Activated T-cell treated with anti-CD3 and anti-CD28 coated beads for 1 hour (primary cell): Measurements from ENCODE around the gene NHSL2.

Experiments
- DNase-seq: peaks from one replicate; pipeline ENCODE4 v3.0.0-alpha.2; 2020; ENCODE audit warnings: low read depth

Gene NHSL2

DNA sequence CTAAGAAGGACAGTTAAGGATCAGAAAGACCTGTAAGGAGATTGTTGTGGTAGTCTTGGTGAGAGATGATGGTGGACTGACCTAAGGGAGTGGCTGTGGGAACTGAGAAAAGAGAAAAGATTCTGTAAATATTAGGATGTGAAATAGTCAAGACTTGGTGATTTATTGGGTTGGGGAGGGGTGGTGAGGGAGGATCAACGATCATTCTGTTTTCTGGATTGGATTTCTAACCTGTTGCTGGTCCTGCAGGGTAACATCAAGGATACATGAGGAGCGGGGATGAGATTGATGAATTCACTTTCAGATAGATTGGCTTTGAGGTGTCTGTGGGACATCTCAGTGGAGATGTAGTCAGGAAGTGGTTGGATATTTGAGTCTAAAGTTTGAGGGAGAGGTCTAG, 272.3 kb downstream of the NHSL2 start:
- DNase-seq = no peak

DNA sequence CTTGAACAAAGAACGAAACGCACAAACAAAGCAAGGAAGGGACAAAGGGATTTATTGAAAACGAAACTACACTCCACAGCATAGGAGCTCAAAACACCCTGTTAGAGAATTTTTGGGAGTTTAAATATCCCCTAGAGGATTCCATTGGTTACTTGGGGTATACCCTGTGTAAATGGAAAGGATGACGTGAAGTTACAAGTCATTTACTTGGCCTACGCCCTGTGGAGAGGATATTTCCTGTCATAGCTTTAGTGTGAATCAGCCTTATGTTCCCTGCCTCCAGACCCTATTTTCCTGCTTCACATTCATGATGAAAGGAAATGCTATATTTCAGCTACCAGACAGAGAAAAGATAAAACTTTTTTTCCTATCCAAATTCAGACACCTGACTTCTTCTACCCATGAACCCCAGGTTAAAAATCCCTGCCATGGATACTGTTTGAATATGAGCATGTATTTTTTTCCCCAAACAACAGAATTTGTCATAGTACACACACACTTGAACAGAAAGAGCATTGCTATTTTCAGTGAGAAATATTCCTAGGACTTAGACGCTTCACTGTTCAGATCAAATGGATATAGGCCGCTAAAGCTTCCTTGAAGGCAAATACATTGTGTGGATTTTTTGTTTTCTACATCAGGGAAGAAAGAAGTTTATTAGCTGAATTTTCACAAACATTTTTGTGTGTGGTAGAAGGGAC, 291.3 kb downstream of the NHSL2 start:
- no peak for DNase-seq
